NCI-H2029 (cell line): Measurements from ENCODE around the gene GLG1.
"Not testable (repeated sequence)": the region's sequence is repeated elsewhere in the genome, so short reads cannot be mapped to it uniquely, and the experiment has no call there.

Experiments used
- DNase-seq: peaks from one replicate; lab custom pipeline; 2025; lab: John Stamatoyannopoulos, UW

GLG1 gene

GRCh38 chr16:74575175-74575806, 31.6 kb downstream of the GLG1 start:
- no peak for DNase-seq

GRCh38 chr16:74574146-74574545, 32.8 kb downstream of the GLG1 start:
- DNase-seq: no peak

- DNase-seq: no peak
Observed at GRCh38 chr16:74573622-74574021, 33.3 kb downstream of the GLG1 start.

- no peak for DNase-seq
Observed at GRCh38 chr16:74570412-74571301, 36.3 kb downstream of the GLG1 start.

- DNase-seq: no peak
Observed at GRCh38 chr16:74568961-74569631, 37.8 kb downstream of the GLG1 start.

- DNase-seq: no peak
Observed at GRCh38 chr16:74567901-74568300, 39.0 kb downstream of the GLG1 start.

GRCh38 chr16:74565378-74565777, 41.5 kb downstream of the GLG1 start:
- no peak for DNase-seq

GRCh38 chr16:74564451-74564984, 42.4 kb downstream of the GLG1 start:
- DNase-seq: no peak

- DNase-seq: no peak
Observed at GRCh38 chr16:74563828-74564263, 43.1 kb downstream of the GLG1 start.

GRCh38 chr16:74562117-74562516, 44.8 kb downstream of the GLG1 start:
- DNase-seq: no peak

GRCh38 chr16:74561626-74562025, 45.3 kb downstream of the GLG1 start:
- DNase-seq: no peak

GRCh38 chr16:74560912-74561311, 46.0 kb downstream of the GLG1 start:
- no peak for DNase-seq

GRCh38 chr16:74558873-74559272, 48.0 kb downstream of the GLG1 start:
- DNase-seq: no peak

- no peak for DNase-seq
Observed at GRCh38 chr16:74557275-74557674, 49.6 kb downstream of the GLG1 start.

- no peak for DNase-seq
Observed at GRCh38 chr16:74556375-74556922, 50.5 kb downstream of the GLG1 start.

GRCh38 chr16:74552357-74552756, 54.6 kb downstream of the GLG1 start:
- DNase-seq: not testable (repeated sequence)

- DNase-seq: not testable (repeated sequence)
Observed at GRCh38 chr16:74550227-74551019, 56.5 kb downstream of the GLG1 start.

- DNase-seq: not testable (repeated sequence)
Observed at GRCh38 chr16:74546112-74546511, 60.8 kb downstream of the GLG1 start.

GRCh38 chr16:74542911-74543578, 63.9 kb downstream of the GLG1 start:
- not testable (repeated sequence) for DNase-seq

GRCh38 chr16:74540663-74541062, 66.3 kb downstream of the GLG1 start:
- peak; percentile 19 for DNase-seq

GRCh38 chr16:74538801-74539200, 68.1 kb downstream of the GLG1 start:
- DNase-seq: not testable (repeated sequence)
